PC-3 (cell line): ENCODE measurements around the gene ZNF8. TPM values are rescaled to one million over a fixed set of nuclear protein-coding genes. Genes with fewer than 3 reads are reported as not detected.

Source experiments
- ATAC-seq: fragments of 200-7000 bp; cut with Tn5 transposase; 2 replicates; pipeline ENCODE4 v1.9.1; 2020; ENCODE audit warnings: mild to moderate bottlenecking, moderate library complexity
- BruUV-seq: library from RNA; stranded (reverse); fragments of 400-500 nt; replicated peaks from 2 replicates; lab custom pipeline; 2021; lab: Mats Ljungman, UMichigan
- CTCF ChIA-PET: fragments of 300-600 bp; sonication (Branson Sonifier 250); formaldehyde crosslinking; loops from one replicate; lab custom pipeline; 2022; ENCODE audit warnings: antibody characterized with exemption; lab: Charles Lee
- POLR2A ChIA-PET: fragments of 300-600 bp; sonication (Branson Sonifier 250); formaldehyde crosslinking; loops from one replicate; lab custom pipeline; 2022; ENCODE audit warnings: antibody characterized with exemption; ENCODE audit not compliant: unreplicated experiment; lab: Charles Lee
- DNase-seq: peaks from one replicate; pipeline ENCODE4 v3.0.0-alpha.2; 2015
- H2AFZ ChIP-seq: fragments of 300-600 bp; sonication (generic); 2 replicates; pipeline ENCODE4 v1.6.0; 2016; ENCODE audit warnings: antibody characterized with exemption, low read length
- H3F3A ChIP-seq: fragments of 300-600 bp; sonication (generic); one replicate; pipeline ENCODE4 v1.6.0; 2017; ENCODE audit warnings: antibody characterized with exemption, low read length, control low read depth, mild to moderate bottlenecking; ENCODE audit not compliant: unreplicated experiment
- H3K27ac ChIP-seq: fragments of 300-600 bp; sonication (generic); 2 replicates; pipeline ENCODE4 v1.5.1; 2016; ENCODE audit warnings: mild to moderate bottlenecking, low read length
- H3K27me3 ChIP-seq: fragments of 300-600 bp; sonication (generic); 2 replicates; pipeline ENCODE4 v1.6.1; 2016; ENCODE audit warnings: low read length, mixed read lengths
- H3K36me3 ChIP-seq: fragments of 300-600 bp; sonication (generic); 2 replicates; pipeline ENCODE4 v1.6.1; 2016; ENCODE audit warnings: low read depth, mixed run types, low read length, mixed read lengths
- H3K4me1 ChIP-seq: fragments of 300-600 bp; sonication (generic); 2 replicates; pipeline ENCODE4 v1.5.1; 2016; ENCODE audit warnings: low read length; ENCODE audit not compliant: insufficient read depth
- H3K4me2 ChIP-seq: fragments of 300-600 bp; sonication (generic); 2 replicates; pipeline ENCODE4 v1.6.0; 2016; ENCODE audit warnings: low read length
- H3K4me3 ChIP-seq: fragments of 300-600 bp; sonication (generic); 2 replicates; pipeline ENCODE4 v1.5.1; 2016; ENCODE audit warnings: mild to moderate bottlenecking, low read length, mixed read lengths
- H3K79me2 ChIP-seq: fragments of 300-600 bp; sonication (generic); 2 replicates; pipeline ENCODE4 v1.6.1; 2017; ENCODE audit warnings: low read length, mixed read lengths
- H3K9ac ChIP-seq: fragments of 300-600 bp; sonication (generic); 2 replicates; pipeline ENCODE4 v1.6.0; 2016; ENCODE audit warnings: mild to moderate bottlenecking, low read length
- H3K9me2 ChIP-seq: fragments of 300-600 bp; sonication (generic); replicated peaks from 2 replicates; pipeline ENCODE4 v1.6.1; 2016; ENCODE audit warnings: mixed run types, low read length, mixed read lengths
- H3K9me3 ChIP-seq: fragments of 300-600 bp; sonication (generic); 2 replicates; pipeline ENCODE4 v1.6.1; 2016; ENCODE audit warnings: low read length, mixed read lengths
- H4K20me1 ChIP-seq: fragments of 300-600 bp; sonication (generic); 2 replicates; pipeline ENCODE4 v1.6.1; 2016; ENCODE audit warnings: low read length, mixed read lengths
- EZH2 ChIP-seq: fragments of 300-600 bp; sonication (generic); IDR thresholded peaks from one replicate; pipeline ENCODE4 v1.6.1; 2017; ENCODE audit warnings: antibody characterized with exemption, mild to moderate bottlenecking, low read length; ENCODE audit not compliant: unreplicated experiment
- EZH2phosphoT487 ChIP-seq: fragments of 300-600 bp; sonication (generic); IDR thresholded peaks from 2 replicates; pipeline ENCODE4 v1.6.1; 2018; ENCODE audit warnings: mild to moderate bottlenecking, antibody characterized with exemption, low read length, borderline replicate concordance
- intact Hi-C: fragments of 100-400 bp; cut with micrococcal nuclease; formaldehyde crosslinking; loops from 2 replicates; pipeline ENCODE4 v1.9.0; 2023
- total RNA-seq: library from RNA; depleted of rRNA; stranded (reverse); fragments of >200 nt; gene quantifications from 2 replicates; pipeline ENCODE4 v1.2.3, GENCODE V29; 2014
- TF ChIP-seq, protein P1 (sequence below): fragments of 300-600 bp; sonication (generic); conservative IDR thresholded peaks from 2 replicates; pipeline ENCODE4 v1.5.1; 2017; ENCODE audit warnings: antibody characterized with exemption, low read depth, mild to moderate bottlenecking, low read length

ZNF8 gene
- total RNA-seq, 1 experiment from 2014 or later = 7.3 TPM

DNA sequence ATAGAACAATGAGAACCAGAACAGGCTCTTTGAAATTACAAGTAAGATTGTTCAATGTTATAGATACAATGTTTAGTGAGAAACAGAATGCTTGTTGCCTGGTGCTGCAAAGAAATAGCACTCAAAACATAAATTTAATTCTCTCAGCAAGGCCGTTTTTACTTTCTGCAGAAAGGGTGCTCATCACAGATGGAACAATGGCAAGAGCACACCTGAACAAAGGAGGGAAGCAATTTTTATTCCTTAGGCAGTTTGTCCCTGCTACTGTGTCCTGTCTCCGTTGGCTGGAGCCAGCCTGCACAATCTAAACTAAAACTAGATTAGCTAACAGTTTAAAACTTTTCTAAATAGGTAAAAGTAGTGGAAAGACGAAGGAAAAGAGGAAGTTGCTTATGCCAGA lies 10.4 kb upstream of the ZNF8 start:
- H3K9me3 ChIP-seq = peaks cover 51% of the 10 kb centered on the region
- intact Hi-C loops = no loop called here
- BruUV-seq = no TSS peak
- ChIA-PET CTCF (no interaction called here), POLR2A (no interaction called here)
- H3K4me1 ChIP-seq = no peaks in the 10 kb centered on the region
- no peaks in the 10 kb centered on the region for H3K79me2 ChIP-seq
- H3K27ac ChIP-seq = no peak overlapping the region
- H3K9me2 ChIP-seq = no peaks in the 10 kb centered on the region
- no peak for ATAC-seq
- no peaks in the 10 kb centered on the region for H3K27me3 ChIP-seq
- no peak overlapping the region for H3K4me3 ChIP-seq
- DNase-seq = no peak
- no peaks in the 10 kb centered on the region for H3F3A ChIP-seq
- H4K20me1 ChIP-seq = no peaks in the 10 kb centered on the region
- H3K9ac ChIP-seq = no peak overlapping the region
- H2AFZ ChIP-seq = no peak overlapping the region
- peaks cover 62% of the 10 kb centered on the region for H3K36me3 ChIP-seq
- no peak overlapping the region for H3K4me2 ChIP-seq
- TF ChIP-seq EZH2 (no peak), EZH2phosphoT487 (no peak)
- TF ChIP-seq, protein P1, sequence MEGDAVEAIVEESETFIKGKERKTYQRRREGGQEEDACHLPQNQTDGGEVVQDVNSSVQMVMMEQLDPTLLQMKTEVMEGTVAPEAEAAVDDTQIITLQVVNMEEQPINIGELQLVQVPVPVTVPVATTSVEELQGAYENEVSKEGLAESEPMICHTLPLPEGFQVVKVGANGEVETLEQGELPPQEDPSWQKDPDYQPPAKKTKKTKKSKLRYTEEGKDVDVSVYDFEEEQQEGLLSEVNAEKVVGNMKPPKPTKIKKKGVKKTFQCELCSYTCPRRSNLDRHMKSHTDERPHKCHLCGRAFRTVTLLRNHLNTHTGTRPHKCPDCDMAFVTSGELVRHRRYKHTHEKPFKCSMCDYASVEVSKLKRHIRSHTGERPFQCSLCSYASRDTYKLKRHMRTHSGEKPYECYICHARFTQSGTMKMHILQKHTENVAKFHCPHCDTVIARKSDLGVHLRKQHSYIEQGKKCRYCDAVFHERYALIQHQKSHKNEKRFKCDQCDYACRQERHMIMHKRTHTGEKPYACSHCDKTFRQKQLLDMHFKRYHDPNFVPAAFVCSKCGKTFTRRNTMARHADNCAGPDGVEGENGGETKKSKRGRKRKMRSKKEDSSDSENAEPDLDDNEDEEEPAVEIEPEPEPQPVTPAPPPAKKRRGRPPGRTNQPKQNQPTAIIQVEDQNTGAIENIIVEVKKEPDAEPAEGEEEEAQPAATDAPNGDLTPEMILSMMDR = no peak

DNA sequence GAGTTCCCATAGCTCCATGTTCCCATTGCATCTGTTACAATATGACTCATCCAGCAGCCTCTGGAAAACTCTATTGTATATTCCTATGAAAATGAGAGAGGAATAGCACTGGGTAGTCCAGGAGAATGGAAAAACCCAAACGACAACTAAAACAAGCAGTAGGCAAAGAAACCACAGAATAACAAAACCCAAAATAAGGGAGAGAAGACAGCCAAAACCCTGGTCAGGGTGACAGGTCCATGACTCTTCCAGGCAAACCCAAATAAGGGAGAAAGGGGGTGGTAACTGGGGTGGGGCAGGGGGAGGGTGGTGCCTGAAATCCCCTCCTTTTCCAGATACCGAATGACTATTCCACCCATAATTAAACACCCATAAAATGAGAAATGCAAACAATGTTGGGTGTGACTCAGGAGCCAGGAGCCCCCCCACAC lies 4.0 kb upstream of the ZNF8 start:
- Histone ChIP-seq H3K9me2 (no peaks in the 10 kb centered on the region), H2AFZ (no peak overlapping the region), H3K9me3 (peaks cover 17% of the 10 kb centered on the region), H4K20me1 (no peaks in the 10 kb centered on the region), H3K27ac (peak overlapping the region; percentile 79), H3K79me2 (peaks cover 27% of the 10 kb centered on the region), H3K4me1 (peaks cover 18% of the 10 kb centered on the region), H3K36me3 (peaks cover 44% of the 10 kb centered on the region), H3K4me2 (peak overlapping the region; percentile 73), H3K4me3 (peak overlapping the region; percentile 41; the same call in 1 of the 2 replicates), H3F3A (peaks cover 14% of the 10 kb centered on the region), H3K27me3 (no peaks in the 10 kb centered on the region), H3K9ac (no peak overlapping the region)
- TF ChIP-seq, protein P1 = no peak
- no peak for TF ChIP-seq EZH2phosphoT487
- TF ChIP-seq EZH2 = no peak
- no TSS peak for BruUV-seq
- DNase-seq = peak; percentile 83
- ATAC-seq = peak; percentile 25
- intact Hi-C loops = no loop called here
- ChIA-PET POLR2A (no interaction called here), CTCF (interaction anchor here (0.5 kb wide), 1 partner anchor 90 kb away, joined by 8 read pairs; no protein-coding TSS in a partner anchor)

DNA sequence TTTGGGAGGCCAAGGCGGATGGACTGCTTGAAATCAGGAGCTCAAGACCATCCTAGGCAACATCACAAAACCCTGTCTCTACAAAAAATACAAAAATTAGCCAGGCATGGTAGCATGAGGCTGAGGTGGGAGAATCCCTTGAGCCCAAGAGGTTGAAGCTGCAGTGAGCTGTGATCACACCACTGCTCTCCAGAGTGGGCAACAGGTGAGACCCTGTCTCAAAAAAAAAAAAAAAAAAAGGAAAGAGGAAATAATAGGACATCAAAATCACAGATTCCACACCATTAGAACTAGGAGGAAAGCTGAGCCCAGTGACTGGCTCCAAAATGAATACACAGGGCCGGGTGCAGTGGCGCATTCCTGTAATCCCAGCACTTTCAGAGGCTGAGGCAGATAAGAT lies 3.2 kb upstream of the ZNF8 start:
- no peak for DNase-seq
- Histone ChIP-seq H3K4me2 (peak overlapping the region; percentile 73), H3K4me3 (peak overlapping the region; percentile 41), H3K4me1 (peaks cover 24% of the 10 kb centered on the region), H3K36me3 (peaks cover 47% of the 10 kb centered on the region), H3K27me3 (no peaks in the 10 kb centered on the region), H3K79me2 (peaks cover 34% of the 10 kb centered on the region), H3F3A (peaks cover 14% of the 10 kb centered on the region), H3K9ac (peak overlapping the region; percentile 16), H2AFZ (no peak overlapping the region), H3K9me3 (peaks cover 12% of the 10 kb centered on the region), H3K9me2 (no peaks in the 10 kb centered on the region), H3K27ac (peak overlapping the region; percentile 79), H4K20me1 (no peaks in the 10 kb centered on the region)
- ATAC-seq = no peak
- CTCF ChIA-PET = interaction anchor here (0.6 kb wide), 3 partner anchors 44 to 120 kb away, joined by 5 to 11 read pairs (median 5); no protein-coding TSS in a partner anchor
- intact Hi-C loops = no loop called here
- no TSS peak for BruUV-seq
- POLR2A ChIA-PET = interaction anchor here (0.6 kb wide), 1 partner anchor 84 kb away, joined by 4 read pairs; no protein-coding TSS in a partner anchor
- TF ChIP-seq EZH2phosphoT487 (no peak), EZH2 (no peak)
- TF ChIP-seq, protein P1 = no peak
